Stomach (tissue), 4 donors: Measurements from ENCODE around the gene PLS3.

Experiments used
- CTCF ChIP-seq, 7 experiments: fragments of 450-650 bp in 4 of 7; fragments of 200-600 bp in 3 of 7; sonication (generic) in 3 of 7; IDR thresholded peaks; one replicate each; pipeline ENCODE4 v1.5.1; 2016 to 2019; ENCODE audit warnings: antibody characterized with exemption in 7 of 7, control low read depth in 2 of 7, mild to moderate bottlenecking in 1 of 7
- POLR2A ChIP-seq, 4 donors: fragments of 450-650 bp; IDR thresholded peaks; one replicate each; pipeline ENCODE4 v1.6.1; 2016; ENCODE audit warnings: antibody characterized with exemption in 4 of 4, control low read depth in 2 of 4, mild to moderate bottlenecking in 1 of 4, moderate library complexity in 1 of 4
- POLR2AphosphoS5 ChIP-seq, 3 donors: sonication (generic); formaldehyde crosslinking; IDR thresholded peaks; one replicate each; pipeline ENCODE4 v1.6.1; 2016; ENCODE audit warnings: antibody characterized with exemption in 3 of 3

- TF ChIP-seq CTCF (IDR thresholded peaks at IDR 0.05) (no peak), POLR2A (IDR thresholded peaks at IDR 0.05) (no peak), POLR2AphosphoS5 (IDR thresholded peaks at IDR 0.05) (no peak)
Observed at GRCh38 chrX:115535844-115536243, 25.1 kb upstream of the PLS3 start.
